ENCODE results near the gene PARP3. TPM values are rescaled to one million over a fixed set of nuclear protein-coding genes. Genes with fewer than 3 reads are reported as not detected.
"Not testable (repeated sequence)": the region's sequence is repeated elsewhere in the genome, so short reads cannot be mapped to it uniquely, and the experiment has no call there.

The PARP3 gene
- total RNA-seq, 4 donors from 2014 or later = 10.9 to 19.0 (median 11.4) TPM

DNA sequence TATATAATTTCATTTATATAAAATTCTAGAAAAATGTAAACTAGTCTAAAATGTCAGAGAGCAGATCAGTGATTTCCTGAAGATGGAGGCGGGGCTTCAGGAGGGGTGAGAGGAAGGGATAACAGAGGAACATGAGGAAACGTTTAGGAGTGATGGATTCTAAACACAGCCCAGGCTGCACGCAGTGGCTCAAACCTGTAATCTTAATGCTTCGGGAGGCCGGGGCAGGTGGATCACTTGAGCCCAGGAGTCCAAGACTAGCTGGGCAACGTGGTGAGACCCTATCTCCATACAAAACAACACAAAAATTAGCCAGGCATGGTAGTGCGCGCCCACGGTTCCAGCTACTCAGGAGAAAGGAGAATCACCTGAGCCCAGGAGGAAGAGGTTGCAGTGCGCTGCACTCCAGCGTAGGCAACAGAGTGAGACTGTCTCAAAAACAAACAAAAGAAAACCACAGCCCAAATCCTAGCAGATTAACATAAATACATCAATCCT, 21.0 kb upstream of the PARP3 start:
- Histone ChIP-seq H3K9me3 (no peaks in the 10 kb centered on the region), H3K36me3 (no peaks in the 10 kb centered on the region), H3K27ac (no peak overlapping the region), H3K4me1 (peaks cover 0 to 4% of the 10 kb centered on the region in 2 donors), H3K27me3 (no peaks in the 10 kb centered on the region), H3K4me3 (no peak overlapping the region)
- ATAC-seq (no peak), DNase-seq (no peak)
- intact Hi-C loops (cut with DNase I; ENCODE audit: low total_unique reads) (no loop called here), in situ Hi-C loops (cut with MboI; ENCODE audit: low sequenced_read_pairs in 4 of 4) (no loop called here)
- TF ChIP-seq, protein P1, sequence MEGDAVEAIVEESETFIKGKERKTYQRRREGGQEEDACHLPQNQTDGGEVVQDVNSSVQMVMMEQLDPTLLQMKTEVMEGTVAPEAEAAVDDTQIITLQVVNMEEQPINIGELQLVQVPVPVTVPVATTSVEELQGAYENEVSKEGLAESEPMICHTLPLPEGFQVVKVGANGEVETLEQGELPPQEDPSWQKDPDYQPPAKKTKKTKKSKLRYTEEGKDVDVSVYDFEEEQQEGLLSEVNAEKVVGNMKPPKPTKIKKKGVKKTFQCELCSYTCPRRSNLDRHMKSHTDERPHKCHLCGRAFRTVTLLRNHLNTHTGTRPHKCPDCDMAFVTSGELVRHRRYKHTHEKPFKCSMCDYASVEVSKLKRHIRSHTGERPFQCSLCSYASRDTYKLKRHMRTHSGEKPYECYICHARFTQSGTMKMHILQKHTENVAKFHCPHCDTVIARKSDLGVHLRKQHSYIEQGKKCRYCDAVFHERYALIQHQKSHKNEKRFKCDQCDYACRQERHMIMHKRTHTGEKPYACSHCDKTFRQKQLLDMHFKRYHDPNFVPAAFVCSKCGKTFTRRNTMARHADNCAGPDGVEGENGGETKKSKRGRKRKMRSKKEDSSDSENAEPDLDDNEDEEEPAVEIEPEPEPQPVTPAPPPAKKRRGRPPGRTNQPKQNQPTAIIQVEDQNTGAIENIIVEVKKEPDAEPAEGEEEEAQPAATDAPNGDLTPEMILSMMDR (IDR thresholded peaks at IDR 0.05 in 4 of 5, conservative IDR thresholded peaks at IDR 0.05 in 1 of 5) = no peak
- no peak for TF ChIP-seq POLR2A (IDR thresholded peaks at IDR 0.05)

DNA sequence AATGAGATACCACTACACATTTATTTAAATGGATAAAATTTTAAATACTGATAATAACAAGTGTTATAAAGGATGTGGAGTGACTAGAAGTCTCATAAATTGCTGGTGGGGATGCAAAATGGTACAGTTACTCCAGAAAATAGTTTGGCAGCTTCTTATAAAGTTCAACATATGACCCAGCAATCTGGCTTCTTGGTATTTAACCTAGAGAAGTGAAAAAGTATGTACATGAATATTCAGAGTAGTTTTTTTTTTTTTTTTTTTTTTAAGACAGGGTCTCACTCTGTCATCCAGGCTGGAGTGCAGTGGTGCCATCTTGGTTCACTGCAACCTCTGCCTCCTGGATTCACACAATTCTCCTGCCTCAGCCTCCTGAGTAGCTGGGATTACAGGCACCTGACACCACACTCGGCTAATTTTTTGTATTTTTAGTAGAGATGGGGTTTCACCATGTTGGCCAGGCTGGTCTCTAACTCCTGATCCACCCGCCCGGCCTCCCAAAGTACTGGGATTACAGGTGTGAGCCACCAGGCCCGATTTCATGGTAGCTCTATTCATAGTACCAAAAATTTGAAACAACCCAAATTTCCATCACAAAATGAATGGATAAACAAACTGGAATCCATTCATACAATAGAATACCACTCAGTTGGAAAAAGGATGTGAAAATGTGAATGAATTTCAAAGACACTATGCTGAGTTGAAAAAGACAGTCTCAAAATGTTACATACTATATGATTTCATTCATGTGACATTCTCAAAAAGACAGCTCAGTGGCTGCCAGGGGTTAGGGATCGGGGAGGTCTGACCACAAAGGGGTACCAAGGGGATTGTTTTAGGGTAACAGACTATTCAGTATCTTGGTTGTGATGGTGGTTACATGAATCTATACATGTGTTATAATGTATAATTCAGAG, 14.8 kb upstream of the PARP3 start:
- no peak overlapping the region for H3K27ac ChIP-seq
- intact Hi-C loops (cut with DNase I; ENCODE audit: low total_unique reads) (no loop called here), in situ Hi-C loops (cut with MboI; ENCODE audit: low sequenced_read_pairs in 4 of 4) (no loop called here)
- ATAC-seq (no peak), DNase-seq (no peak)
- no peaks in the 10 kb centered on the region for H3K36me3 ChIP-seq
- H3K4me3 ChIP-seq = no peak overlapping the region
- TF ChIP-seq, protein P1 (IDR thresholded peaks at IDR 0.05 in 4 of 5, conservative IDR thresholded peaks at IDR 0.05 in 1 of 5) = no peak
- no peak for TF ChIP-seq POLR2A (IDR thresholded peaks at IDR 0.05)
- H3K9me3 ChIP-seq = no peaks in the 10 kb centered on the region
- H3K4me1 ChIP-seq = peaks cover 0 to 12% of the 10 kb centered on the region in 2 donors
- no peaks in the 10 kb centered on the region for H3K27me3 ChIP-seq

DNA sequence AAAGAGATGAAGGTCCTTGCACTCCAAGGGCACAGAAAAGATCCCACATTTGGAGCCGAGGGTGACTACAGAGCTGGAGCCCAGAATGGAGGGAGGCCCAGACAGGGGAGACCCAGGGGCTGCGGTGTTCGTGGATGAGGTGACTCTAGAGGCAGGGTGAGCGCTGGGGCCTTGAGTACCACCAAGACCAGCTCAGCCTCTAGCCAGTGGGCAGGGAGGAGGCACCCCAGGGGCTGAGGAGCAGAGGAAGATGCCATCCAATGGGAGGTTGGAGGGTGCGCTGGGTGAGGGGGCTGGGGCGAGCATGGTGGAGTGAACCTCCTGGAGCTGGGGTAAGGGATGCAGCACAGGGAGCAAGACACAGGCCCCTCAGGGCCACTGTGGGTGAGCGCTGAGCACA, 13.7 kb upstream of the PARP3 start:
- ATAC-seq = no peak

DNA sequence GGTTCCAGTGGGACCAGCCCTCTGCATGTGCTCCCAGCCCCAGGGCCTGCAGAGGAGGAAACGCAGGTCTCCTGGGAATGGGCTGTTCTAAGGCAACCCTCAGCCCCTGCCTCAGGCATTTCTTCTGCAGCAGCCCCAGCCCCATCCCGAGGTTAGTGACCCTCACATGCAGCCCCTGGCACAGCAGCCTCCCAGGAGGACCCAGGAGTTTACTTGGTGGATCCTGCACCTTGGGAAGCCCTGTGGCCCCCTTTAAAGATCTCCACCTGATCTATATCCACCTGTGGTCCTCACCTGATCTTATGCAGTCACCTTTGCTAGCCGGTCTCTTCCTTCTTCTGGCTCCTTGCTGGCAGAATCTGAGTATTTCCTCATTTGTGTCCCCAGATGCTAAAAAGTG, 13.2 kb upstream of the PARP3 start:
- H3K27ac ChIP-seq; H3K9me3 ChIP-seq; DNase-seq; H3K27me3 ChIP-seq; in situ Hi-C loops (cut with MboI; ENCODE audit: low sequenced_read_pairs in 4 of 4); intact Hi-C loops (cut with DNase I; ENCODE audit: low total_unique reads); H3K4me3 ChIP-seq; ATAC-seq: not testable (repeated sequence)
- Histone ChIP-seq H3K36me3 (peaks cover 0 to 15% of the 10 kb centered on the region in 2 donors), H3K4me1 (peaks cover 0 to 12% of the 10 kb centered on the region in 2 donors)

More for the DNA sequence above, 13.7 kb upstream of the PARP3 start:
- Histone ChIP-seq H3K27ac (no peak overlapping the region), H3K4me3 (no peak overlapping the region), H3K27me3 (no peaks in the 10 kb centered on the region), H3K9me3 (no peaks in the 10 kb centered on the region), H3K4me1 (peaks cover 0 to 12% of the 10 kb centered on the region in 2 donors), H3K36me3 (peaks cover 0 to 10% of the 10 kb centered on the region in 2 donors)
- intact Hi-C loops (cut with DNase I; ENCODE audit: low total_unique reads) (no loop called here), in situ Hi-C loops (cut with MboI; ENCODE audit: low sequenced_read_pairs in 4 of 4) (no loop called here)
- DNase-seq = no peak
- no peak for TF ChIP-seq POLR2A (IDR thresholded peaks at IDR 0.05)
- TF ChIP-seq, protein P1 (IDR thresholded peaks at IDR 0.05 in 4 of 5, conservative IDR thresholded peaks at IDR 0.05 in 1 of 5) = no peak

DNA sequence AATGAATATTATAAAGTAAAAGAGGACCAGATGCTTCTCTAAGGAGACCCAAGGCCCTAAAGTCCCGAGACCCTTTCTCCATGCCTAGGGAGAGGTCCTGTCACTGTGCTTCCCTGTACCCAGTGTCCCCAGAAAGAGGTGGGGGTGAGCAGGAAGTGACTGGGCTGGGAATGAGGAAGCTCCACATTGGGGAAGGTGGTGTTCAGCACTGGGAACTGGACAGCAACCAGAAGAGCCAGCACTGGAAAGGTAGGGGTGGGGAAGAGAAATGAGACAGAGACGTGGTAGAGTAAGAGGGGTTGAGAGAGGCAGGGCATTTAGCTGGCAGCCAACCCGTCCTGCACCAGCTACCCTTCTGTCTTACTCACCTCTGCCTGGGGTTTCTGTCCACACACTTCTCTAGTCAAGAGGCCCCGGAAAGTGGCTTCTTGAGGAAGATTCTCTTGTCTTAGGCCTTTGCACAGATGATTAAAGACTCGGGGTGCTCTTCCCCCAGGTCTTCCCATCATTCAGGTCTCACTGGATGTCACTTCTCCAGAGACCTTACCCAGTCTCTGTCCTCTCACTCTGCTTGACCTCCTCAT, 12.7 kb upstream of the PARP3 start:
- intact Hi-C loops (cut with DNase I; ENCODE audit: low total_unique reads) = no loop called here
- H3K4me3 ChIP-seq = no peak overlapping the region
- DNase-seq = no peak

More for the DNA sequence above, 12.7 kb upstream of the PARP3 start:
- ATAC-seq = no peak
- TF ChIP-seq, protein P1 (IDR thresholded peaks at IDR 0.05 in 4 of 5, conservative IDR thresholded peaks at IDR 0.05 in 1 of 5) = no peak
- no peak for TF ChIP-seq POLR2A (IDR thresholded peaks at IDR 0.05)
- peaks cover 0 to 12% of the 10 kb centered on the region in 2 donors for H3K4me1 ChIP-seq
- H3K27ac ChIP-seq = no peak overlapping the region
- H3K27me3 ChIP-seq = no peaks in the 10 kb centered on the region
- in situ Hi-C loops (cut with MboI; ENCODE audit: low sequenced_read_pairs in 4 of 4) = no loop called here
- peaks cover 0 to 21% of the 10 kb centered on the region in 2 donors for H3K36me3 ChIP-seq
- H3K9me3 ChIP-seq = no peaks in the 10 kb centered on the region

All from gastrocnemius medialis (tissue), 4 donors.